ENCODE measurements around the gene TTC9C.

Gene TTC9C

GRCh38 chr11:62716816-62717215 is 11.5 kb upstream of the TTC9C start:
- Histone ChIP-seq H4K91ac (ENCODE audit: low read depth, low read length) (no peak overlapping the region), H3K23ac (ENCODE audit: low read length) (no peak overlapping the region), H2BK12ac (ENCODE audit: low read length) (no peak overlapping the region), H3K36me3 (ENCODE audit: control insufficient read depth in 1 of 2, insufficient read depth in 2 of 2, low read length in 2 of 2) (peaks cover 46 to 75% of the 10 kb centered on the region in 2 experiments), H3K4me2 (ENCODE audit: low read length) (no peak overlapping the region), H2AFZ (ENCODE audit: insufficient read depth, low read length, poor library complexity) (no peak overlapping the region), H3K9me3 (ENCODE audit: insufficient read depth, low read depth, low read length) (peaks cover 1% of the 10 kb centered on the region), H2BK120ac (ENCODE audit: insufficient read depth, low read length, poor library complexity) (no peak overlapping the region), H4K12ac (ENCODE audit: low read depth, low read length) (no peak overlapping the region), H3K4me1 (ENCODE audit: control insufficient read depth in 1 of 2, insufficient read depth in 2 of 2, low read length in 2 of 2) (no peaks in the 10 kb centered on the region), H4K8ac (ENCODE audit: low read depth, low read length) (no peak overlapping the region), H3K9ac (ENCODE audit: low read length) (no peak overlapping the region), H2AK5ac (ENCODE audit: low read length) (no peak overlapping the region), H3K18ac (ENCODE audit: low read length) (no peak overlapping the region), H3K14ac (ENCODE audit: low read length) (no peak overlapping the region), H3K79me2 (ENCODE audit: control insufficient read depth, insufficient read depth, low read length, poor library complexity) (no peaks in the 10 kb centered on the region), H3K27me3 (ENCODE audit: insufficient read depth, low read length) (no peaks in the 10 kb centered on the region), H2BK5ac (ENCODE audit: low read depth, low read length, poor library complexity) (no peak overlapping the region), H3K27ac (ENCODE audit: low read depth, low read length) (no peak overlapping the region), H3K4me3 (ENCODE audit: low read depth, low read length) (no peak overlapping the region), H3K79me1 (ENCODE audit: low read length) (no peaks in the 10 kb centered on the region), H3K4ac (ENCODE audit: low read depth, low read length) (no peak overlapping the region)
- DNase-seq: no peak
- WGBS (ENCODE audit: extremely low coverage, insufficient coverage, insufficient read length): no CpG with 5 or more reads among the region's 11 CpGs

GRCh38 chr11:62719302-62719978 is 8.8 kb upstream of the TTC9C start:
- WGBS (ENCODE audit: extremely low coverage, insufficient coverage, insufficient read length): no CpG with 5 or more reads among the region's 2 CpGs
- Histone ChIP-seq H3K27ac (ENCODE audit: low read depth, low read length) (no peak overlapping the region), H3K27me3 (ENCODE audit: insufficient read depth, low read length) (no peaks in the 10 kb centered on the region), H3K36me3 (ENCODE audit: control insufficient read depth in 1 of 2, insufficient read depth in 2 of 2, low read length in 2 of 2) (peaks cover 54 to 80% of the 10 kb centered on the region in 2 experiments), H2AFZ (ENCODE audit: insufficient read depth, low read length, poor library complexity) (no peak overlapping the region), H3K4ac (ENCODE audit: low read depth, low read length) (no peak overlapping the region), H3K23ac (ENCODE audit: low read length) (no peak overlapping the region), H4K8ac (ENCODE audit: low read depth, low read length) (no peak overlapping the region), H3K4me2 (ENCODE audit: low read length) (no peak overlapping the region), H3K4me3 (ENCODE audit: low read depth, low read length) (no peak overlapping the region), H2BK120ac (ENCODE audit: insufficient read depth, low read length, poor library complexity) (no peak overlapping the region), H3K9me3 (ENCODE audit: insufficient read depth, low read depth, low read length) (peaks cover 1% of the 10 kb centered on the region), H3K18ac (ENCODE audit: low read length) (no peak overlapping the region), H4K12ac (ENCODE audit: low read depth, low read length) (no peak overlapping the region), H2AK5ac (ENCODE audit: low read length) (no peak overlapping the region), H2BK5ac (ENCODE audit: low read depth, low read length, poor library complexity) (no peak overlapping the region), H3K79me2 (ENCODE audit: control insufficient read depth, insufficient read depth, low read length, poor library complexity) (peaks cover 2% of the 10 kb centered on the region), H3K79me1 (ENCODE audit: low read length) (no peaks in the 10 kb centered on the region), H4K91ac (ENCODE audit: low read depth, low read length) (no peak overlapping the region), H2BK12ac (ENCODE audit: low read length) (no peak overlapping the region), H3K14ac (ENCODE audit: low read length) (no peak overlapping the region), H3K4me1 (ENCODE audit: control insufficient read depth in 1 of 2, insufficient read depth in 2 of 2, low read length in 2 of 2) (no peaks in the 10 kb centered on the region), H3K9ac (ENCODE audit: low read length) (no peak overlapping the region)
- DNase-seq: no peak

- no peak overlapping the region for H3K18ac ChIP-seq (ENCODE audit: low read length)
- no peaks in the 10 kb centered on the region for H3K9me3 ChIP-seq (ENCODE audit: insufficient read depth, low read depth, low read length)
- H3K4me1 ChIP-seq (ENCODE audit: control insufficient read depth in 1 of 2, insufficient read depth in 2 of 2, low read length in 2 of 2): no peaks in the 10 kb centered on the region
- H3K4me2 ChIP-seq (ENCODE audit: low read length): no peak overlapping the region
- no peak overlapping the region for H2BK5ac ChIP-seq (ENCODE audit: low read depth, low read length, poor library complexity)
- H3K27ac ChIP-seq (ENCODE audit: low read depth, low read length): no peak overlapping the region
- H2AFZ ChIP-seq (ENCODE audit: insufficient read depth, low read length, poor library complexity): no peak overlapping the region
- no peak overlapping the region for H3K4ac ChIP-seq (ENCODE audit: low read depth, low read length)
- H4K12ac ChIP-seq (ENCODE audit: low read depth, low read length): no peak overlapping the region
- no peak overlapping the region for H4K91ac ChIP-seq (ENCODE audit: low read depth, low read length)
- peak in 1 of 2 donors; percentile 29 for DNase-seq
- H3K9ac ChIP-seq (ENCODE audit: low read length): no peak overlapping the region
- no peak overlapping the region for H2BK120ac ChIP-seq (ENCODE audit: insufficient read depth, low read length, poor library complexity)
- H3K79me2 ChIP-seq (ENCODE audit: control insufficient read depth, insufficient read depth, low read length, poor library complexity): peaks cover 21% of the 10 kb centered on the region
- H2BK12ac ChIP-seq (ENCODE audit: low read length): no peak overlapping the region
- no peak overlapping the region for H3K23ac ChIP-seq (ENCODE audit: low read length)
- no peak overlapping the region for H2AK5ac ChIP-seq (ENCODE audit: low read length)
- peaks cover 9% of the 10 kb centered on the region for H3K79me1 ChIP-seq (ENCODE audit: low read length)
- no CpG with 5 or more reads among the region's 7 CpGs for whole genome bisulfite sequencing (ENCODE audit: extremely low coverage, insufficient coverage, insufficient read length)
- H3K4me3 ChIP-seq (ENCODE audit: low read depth, low read length): no peak overlapping the region
- H3K14ac ChIP-seq (ENCODE audit: low read length): no peak overlapping the region
- H4K8ac ChIP-seq (ENCODE audit: low read depth, low read length): no peak overlapping the region
- no peaks in the 10 kb centered on the region for H3K27me3 ChIP-seq (ENCODE audit: insufficient read depth, low read length)
- H3K36me3 ChIP-seq (ENCODE audit: control insufficient read depth in 1 of 2, insufficient read depth in 2 of 2, low read length in 2 of 2): peaks cover 41 to 59% of the 10 kb centered on the region in 2 experiments
Measured at GRCh38 chr11:62721994-62722393, 6.3 kb upstream of the TTC9C start.

GRCh38 chr11:62724171-62724570 is 4.1 kb upstream of the TTC9C start:
- H2BK120ac ChIP-seq (ENCODE audit: insufficient read depth, low read length, poor library complexity): no peak overlapping the region
- H2AK5ac ChIP-seq (ENCODE audit: low read length): no peak overlapping the region
- no peak overlapping the region for H3K14ac ChIP-seq (ENCODE audit: low read length)
- H3K4me3 ChIP-seq (ENCODE audit: low read depth, low read length): no peak overlapping the region
- no peak for DNase-seq
- no peaks in the 10 kb centered on the region for H3K9me3 ChIP-seq (ENCODE audit: insufficient read depth, low read depth, low read length)
- H4K12ac ChIP-seq (ENCODE audit: low read depth, low read length): no peak overlapping the region
- H3K36me3 ChIP-seq (ENCODE audit: control insufficient read depth in 1 of 2, insufficient read depth in 2 of 2, low read length in 2 of 2): peaks cover 27 to 41% of the 10 kb centered on the region in 2 experiments
- peak overlapping the region; percentile 77 for H3K4ac ChIP-seq (ENCODE audit: low read depth, low read length)
- no peaks in the 10 kb centered on the region for H3K4me1 ChIP-seq (ENCODE audit: control insufficient read depth in 1 of 2, insufficient read depth in 2 of 2, low read length in 2 of 2)
- no CpG with 5 or more reads among the region's 8 CpGs for WGBS (ENCODE audit: extremely low coverage, insufficient coverage, insufficient read length)
- no peak overlapping the region for H3K9ac ChIP-seq (ENCODE audit: low read length)
- peaks cover 30% of the 10 kb centered on the region for H3K79me2 ChIP-seq (ENCODE audit: control insufficient read depth, insufficient read depth, low read length, poor library complexity)
- peaks cover 22% of the 10 kb centered on the region for H3K79me1 ChIP-seq (ENCODE audit: low read length)
- H3K23ac ChIP-seq (ENCODE audit: low read length): no peak overlapping the region
- no peak overlapping the region for H2AFZ ChIP-seq (ENCODE audit: insufficient read depth, low read length, poor library complexity)
- H2BK12ac ChIP-seq (ENCODE audit: low read length): no peak overlapping the region
- no peak overlapping the region for H2BK5ac ChIP-seq (ENCODE audit: low read depth, low read length, poor library complexity)
- no peak overlapping the region for H3K18ac ChIP-seq (ENCODE audit: low read length)
- no peak overlapping the region for H4K8ac ChIP-seq (ENCODE audit: low read depth, low read length)
- no peak overlapping the region for H3K27ac ChIP-seq (ENCODE audit: low read depth, low read length)
- H3K27me3 ChIP-seq (ENCODE audit: insufficient read depth, low read length): no peaks in the 10 kb centered on the region
- no peak overlapping the region for H4K91ac ChIP-seq (ENCODE audit: low read depth, low read length)
- no peak overlapping the region for H3K4me2 ChIP-seq (ENCODE audit: low read length)
